Stimulated activated CD8-positive, alpha-beta memory T cell treated with anti-CD3 and anti-CD28 coated beads, Interleukin-4, amount 100 ng/mL, for 1 hour (primary cell): ENCODE measurements around the gene VAT1L.

Source experiments
- DNase-seq, 2 donors: peaks; one replicate each; pipeline ENCODE4 v3.0.0-alpha.2; 2020; ENCODE audit warnings: low read depth in 2 of 2, low spot score in 1 of 2

The VAT1L gene

GRCh38 chr16:77788181-77789084 is at the start of gene VAT1L:
VAT1L (plus strand) TSS chr16:77788564; CDS start chr16:77788683, 119 bp downstream.
- no peak for DNase-seq

GRCh38 chr16:77738706-77739558 is 49.4 kb upstream of the VAT1L start:
- no peak for DNase-seq

- no peak for DNase-seq
Observed at GRCh38 chr16:77739559-77739892, 48.8 kb upstream of the VAT1L start.

GRCh38 chr16:77744141-77744540 is 44.2 kb upstream of the VAT1L start:
- DNase-seq, result no peak

DNA sequence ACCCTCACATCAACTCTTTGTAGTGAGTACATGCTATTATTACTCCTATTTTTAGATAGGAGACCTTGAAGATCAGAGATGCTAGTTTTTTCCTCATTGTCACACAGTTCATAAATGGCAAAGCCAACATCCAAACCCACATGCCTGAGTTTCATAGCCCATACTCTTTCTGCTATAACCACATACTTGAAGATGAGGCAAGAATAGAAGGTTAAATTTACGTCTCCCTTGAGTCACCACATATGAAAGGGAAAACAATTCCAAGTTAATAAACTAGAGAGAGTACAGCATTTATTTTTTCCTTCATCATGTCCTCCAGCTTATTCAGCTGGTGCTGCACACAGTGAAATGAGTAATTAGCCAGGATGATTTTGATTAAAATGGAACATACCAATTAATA is 42.4 kb upstream of the VAT1L start:
- no peak for DNase-seq

DNA sequence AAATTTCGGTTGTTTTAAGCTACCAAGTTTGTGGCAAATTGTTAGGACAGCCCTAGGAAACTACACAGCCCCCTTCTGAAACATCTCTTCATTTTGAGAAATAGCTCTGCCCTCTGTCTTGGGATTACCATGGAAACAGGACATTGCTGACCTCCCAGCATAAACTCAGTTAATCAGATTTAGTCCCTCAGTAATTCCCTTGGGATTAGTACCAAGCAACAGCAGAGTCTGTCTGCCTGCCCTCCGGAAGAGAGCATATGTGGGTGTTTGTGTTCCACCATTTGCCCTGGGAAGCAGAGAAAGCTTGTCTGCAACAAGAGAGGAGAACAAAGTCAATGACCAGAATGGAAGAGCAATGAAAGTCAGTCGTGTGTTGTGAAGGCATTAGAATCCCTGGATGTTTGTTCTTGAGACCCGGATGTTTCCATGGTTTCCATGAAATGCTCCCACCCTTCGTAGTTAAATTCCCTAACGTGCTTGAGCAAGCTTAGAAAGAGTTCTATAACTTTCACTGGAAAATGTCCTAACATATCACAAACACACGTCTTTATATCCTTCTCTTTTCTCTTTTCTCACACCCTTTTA is 39.9 kb upstream of the VAT1L start:
- no peak for DNase-seq

- no peak for DNase-seq
Observed at GRCh38 chr16:77749415-77749814, 38.9 kb upstream of the VAT1L start.

- no peak for DNase-seq
Observed at GRCh38 chr16:77758046-77758445, 30.3 kb upstream of the VAT1L start.

DNA sequence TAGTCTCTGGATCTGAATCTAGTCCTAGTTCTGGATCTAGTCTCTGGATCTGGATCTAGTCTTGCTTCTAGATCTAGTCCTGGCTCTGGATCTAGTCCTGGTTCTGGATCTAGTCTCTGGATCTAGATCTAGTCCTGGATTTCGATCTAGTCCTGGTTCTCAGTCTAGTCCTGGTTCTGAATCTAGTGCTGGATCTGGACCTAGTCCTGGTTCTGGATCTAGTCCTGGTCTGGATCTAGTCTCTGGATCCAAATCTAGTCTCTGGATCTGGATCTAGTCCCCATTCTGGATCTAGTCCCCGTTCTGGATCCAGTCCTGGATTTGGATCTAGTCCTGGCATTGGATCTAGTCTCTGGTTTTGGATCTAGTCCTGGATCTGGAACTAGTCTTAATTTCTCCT is 29.9 kb upstream of the VAT1L start:
- DNase-seq, result no peak

- no peak for DNase-seq
Observed at GRCh38 chr16:77759201-77759600, 29.2 kb upstream of the VAT1L start.

GRCh38 chr16:77759821-77760220 is 28.5 kb upstream of the VAT1L start:
- DNase-seq, result no peak

DNA sequence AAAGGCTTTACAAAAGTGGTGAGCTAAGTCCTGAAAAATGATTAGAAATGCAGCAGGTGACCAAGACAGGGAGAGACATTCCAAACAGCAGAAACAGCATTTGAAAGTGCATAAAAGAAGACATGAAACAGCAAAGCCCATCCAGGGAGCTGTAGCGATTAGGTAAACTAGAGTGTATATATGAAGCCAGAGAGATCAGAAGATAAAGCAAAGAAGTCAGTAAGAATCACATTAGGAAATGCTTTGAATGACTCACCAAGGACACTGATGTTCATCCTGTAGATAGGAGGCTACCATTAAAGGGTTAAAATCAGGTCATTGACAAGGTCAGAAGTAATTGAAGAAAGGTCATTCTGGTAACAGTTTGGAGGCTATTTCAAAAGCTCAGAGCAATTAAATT is 27.6 kb upstream of the VAT1L start:
- DNase-seq, result no peak

- no peak for DNase-seq
Observed at GRCh38 chr16:77761204-77761603, 27.2 kb upstream of the VAT1L start.

- DNase-seq, result no peak
Observed at GRCh38 chr16:77762262-77762661, 26.1 kb upstream of the VAT1L start.

GRCh38 chr16:77763994-77764393 is 24.4 kb upstream of the VAT1L start:
- no peak for DNase-seq

GRCh38 chr16:77767211-77767610 is 21.2 kb upstream of the VAT1L start:
- DNase-seq, result no peak

DNA sequence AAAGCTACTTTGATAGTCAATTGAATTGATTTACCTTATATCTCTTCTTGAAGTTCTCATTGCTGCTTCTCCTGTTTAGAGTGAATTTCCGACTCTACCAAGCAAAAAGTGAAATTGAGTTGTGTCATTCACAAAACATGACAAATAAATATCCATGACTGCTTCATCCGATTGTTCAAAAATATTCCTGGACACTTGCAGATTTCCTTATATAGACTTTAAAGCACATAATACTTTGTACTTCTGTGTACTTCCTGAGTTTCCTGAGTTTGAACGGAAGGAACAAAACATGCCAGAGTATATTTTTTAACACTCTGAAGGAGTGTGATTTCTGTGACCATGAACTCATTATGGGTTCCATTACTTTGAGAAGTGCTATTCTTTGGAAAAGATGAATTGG is 20.5 kb upstream of the VAT1L start:
- DNase-seq, result no peak

- DNase-seq, result no peak
Observed at GRCh38 chr16:77775911-77776909, 12.2 kb upstream of the VAT1L start.

GRCh38 chr16:77777745-77778144 is 10.6 kb upstream of the VAT1L start:
- DNase-seq, result no peak

DNA sequence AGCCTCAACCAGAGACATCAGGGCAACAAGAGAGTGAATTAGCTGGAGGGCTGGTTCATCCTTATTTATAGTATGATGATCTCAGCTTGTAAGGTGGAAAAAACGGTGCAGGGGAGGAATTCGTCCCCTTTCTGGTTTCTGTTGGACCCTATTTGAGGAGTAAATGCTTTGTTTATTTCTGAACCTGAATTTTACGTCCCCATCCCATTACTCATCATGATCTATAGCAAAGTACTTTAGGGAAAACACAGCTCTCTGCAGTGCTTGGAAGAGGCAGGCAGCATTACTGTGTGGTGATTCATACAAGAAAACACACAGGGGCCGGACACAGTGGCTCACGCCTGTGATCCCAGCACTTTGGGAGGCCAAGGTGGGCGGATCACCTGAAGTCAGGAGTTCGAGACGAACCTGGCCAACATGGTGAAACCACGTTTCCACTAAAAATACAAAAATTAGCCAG is 8.0 kb upstream of the VAT1L start:
- DNase-seq, result no peak

DNA sequence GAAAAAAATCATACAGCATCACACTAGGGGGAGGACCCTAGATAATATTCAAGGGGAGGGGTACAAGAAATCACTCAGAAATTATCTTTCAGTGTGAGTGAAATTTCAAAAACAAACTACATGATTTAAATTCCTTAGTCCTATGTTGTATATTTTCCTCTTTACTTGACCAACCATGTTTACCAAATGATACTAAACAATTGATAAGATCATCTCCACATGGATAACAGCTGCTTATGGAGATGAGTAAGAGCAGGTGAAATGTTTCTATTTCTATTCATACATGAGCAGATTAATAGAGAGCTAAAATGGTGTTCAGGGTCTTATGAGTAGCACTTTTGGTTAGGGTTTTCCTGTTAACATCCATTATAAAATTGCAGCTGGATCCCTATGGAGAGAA is 7.3 kb upstream of the VAT1L start:
- DNase-seq, result no peak
